ENCODE results near the gene PLB1.

The PLB1 gene

DNA sequence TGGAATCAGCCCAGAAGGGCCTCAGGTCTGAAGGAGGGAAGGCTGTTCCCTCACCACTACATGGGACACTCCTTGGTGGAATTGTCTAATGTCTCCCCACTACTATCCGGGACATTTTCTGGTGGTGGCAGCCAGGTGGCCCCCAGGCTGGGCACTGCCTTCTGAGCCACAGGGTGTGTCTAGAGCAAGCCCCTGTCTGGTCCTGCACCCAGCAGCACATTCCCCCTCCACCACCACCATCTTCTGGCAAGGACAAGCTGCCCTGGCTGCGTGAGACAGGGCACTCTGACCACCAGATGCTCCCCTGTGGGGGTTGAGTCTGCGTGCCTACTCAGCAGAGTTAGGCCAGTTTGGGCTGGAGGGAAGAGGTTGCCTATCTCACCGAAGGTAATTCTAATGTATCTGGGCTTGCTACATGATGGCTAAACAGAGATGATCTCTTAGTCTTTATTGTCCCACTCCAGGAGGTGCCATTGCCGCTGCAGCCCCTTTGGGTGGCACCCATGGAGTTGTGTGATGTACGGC, 106.3 kb downstream of the PLB1 start:
- Histone ChIP-seq H3K4me1 (ENCODE audit: control insufficient read depth, low read depth, low read length) (no peaks in the 10 kb centered on the region), H3K4me3 (ENCODE audit: low read length) (no peak overlapping the region), H3K36me3 (ENCODE audit: control insufficient read depth, low read depth, low read length) (no peaks in the 10 kb centered on the region), H3K27me3 (ENCODE audit: control insufficient read depth, insufficient read depth, low read length) (no peaks in the 10 kb centered on the region), H3K9ac (ENCODE audit: low read length) (no peak overlapping the region), H3K9me3 (ENCODE audit: control insufficient read depth, low read depth, low read length) (no peaks in the 10 kb centered on the region), H3K27ac (ENCODE audit: low read length) (no peak overlapping the region)

DNA sequence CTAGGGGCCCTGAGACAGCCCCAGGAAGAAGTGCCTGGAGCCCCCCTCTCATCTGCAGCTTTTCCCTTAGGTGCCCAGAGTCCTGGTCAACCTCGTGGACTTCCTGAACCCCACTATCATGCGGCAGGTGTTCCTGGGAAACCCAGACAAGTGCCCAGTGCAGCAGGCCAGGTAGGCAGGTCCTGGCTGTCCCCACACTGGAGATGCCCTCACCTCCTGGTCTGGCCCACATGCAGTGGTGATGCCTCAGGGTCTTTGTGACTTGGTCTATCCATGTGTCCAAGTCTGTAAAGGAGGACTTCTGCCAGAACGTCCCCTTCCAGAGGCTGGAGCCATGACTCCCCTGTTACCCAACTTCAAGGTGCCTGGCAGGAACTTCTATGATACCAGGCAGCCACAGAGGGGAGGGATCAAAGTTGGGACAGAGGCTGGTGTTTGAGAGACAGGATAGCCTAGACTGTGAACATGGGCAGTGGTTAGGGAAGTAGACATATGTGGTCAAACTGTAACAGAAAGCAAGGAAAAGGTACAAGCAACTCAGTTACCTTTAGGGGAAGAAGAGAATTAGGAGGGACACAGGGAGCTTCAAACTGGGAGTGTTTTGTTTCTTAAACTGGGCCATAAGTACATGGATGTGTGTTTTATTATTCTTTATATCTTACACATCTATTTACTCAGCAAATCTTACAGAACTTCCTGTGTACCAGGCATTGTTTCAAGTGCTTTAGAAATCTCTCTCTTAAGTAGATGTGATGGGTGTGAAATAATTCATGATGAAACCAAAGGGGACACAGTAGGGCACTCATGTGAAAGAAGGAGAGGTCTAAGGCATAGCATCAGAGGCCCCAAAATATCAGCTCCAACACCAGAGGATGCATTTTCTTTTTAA, 107.1 kb downstream of the PLB1 start:
- Histone ChIP-seq H3K36me3 (ENCODE audit: control insufficient read depth, low read depth, low read length) (no peaks in the 10 kb centered on the region), H3K27me3 (ENCODE audit: control insufficient read depth, insufficient read depth, low read length) (no peaks in the 10 kb centered on the region), H3K4me1 (ENCODE audit: control insufficient read depth, low read depth, low read length) (peaks cover 8% of the 10 kb centered on the region), H3K9ac (ENCODE audit: low read length) (no peak overlapping the region), H3K4me3 (ENCODE audit: low read length) (no peak overlapping the region), H3K9me3 (ENCODE audit: control insufficient read depth, low read depth, low read length) (no peaks in the 10 kb centered on the region), H3K27ac (ENCODE audit: low read length) (no peak overlapping the region)

DNA sequence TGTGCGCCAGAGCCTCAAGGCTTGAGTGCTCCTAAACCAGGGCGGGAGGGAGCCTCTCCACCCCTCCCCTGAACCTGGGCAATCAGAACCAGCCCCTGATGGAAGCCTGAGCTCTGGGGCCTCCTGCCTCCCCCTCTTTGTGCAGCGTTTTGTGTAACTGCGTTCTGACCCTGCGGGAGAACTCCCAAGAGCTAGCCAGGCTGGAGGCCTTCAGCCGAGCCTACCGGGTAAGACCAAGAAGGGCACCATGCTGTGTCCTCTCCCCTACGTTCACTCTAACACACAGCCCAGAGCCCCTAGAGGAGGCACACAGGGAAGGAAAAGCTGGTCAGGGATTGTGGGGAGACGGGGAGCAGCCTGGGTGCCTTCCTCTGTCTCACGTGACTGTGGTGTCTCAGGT, 108.0 kb downstream of the PLB1 start:
- Histone ChIP-seq H3K4me1 (ENCODE audit: control insufficient read depth, low read depth, low read length) (peaks cover 9% of the 10 kb centered on the region), H3K27ac (ENCODE audit: low read length) (no peak overlapping the region), H3K9ac (ENCODE audit: low read length) (no peak overlapping the region), H3K27me3 (ENCODE audit: control insufficient read depth, insufficient read depth, low read length) (no peaks in the 10 kb centered on the region), H3K4me3 (ENCODE audit: low read length) (no peak overlapping the region), H3K9me3 (ENCODE audit: control insufficient read depth, low read depth, low read length) (no peaks in the 10 kb centered on the region), H3K36me3 (ENCODE audit: control insufficient read depth, low read depth, low read length) (no peaks in the 10 kb centered on the region)

DNA sequence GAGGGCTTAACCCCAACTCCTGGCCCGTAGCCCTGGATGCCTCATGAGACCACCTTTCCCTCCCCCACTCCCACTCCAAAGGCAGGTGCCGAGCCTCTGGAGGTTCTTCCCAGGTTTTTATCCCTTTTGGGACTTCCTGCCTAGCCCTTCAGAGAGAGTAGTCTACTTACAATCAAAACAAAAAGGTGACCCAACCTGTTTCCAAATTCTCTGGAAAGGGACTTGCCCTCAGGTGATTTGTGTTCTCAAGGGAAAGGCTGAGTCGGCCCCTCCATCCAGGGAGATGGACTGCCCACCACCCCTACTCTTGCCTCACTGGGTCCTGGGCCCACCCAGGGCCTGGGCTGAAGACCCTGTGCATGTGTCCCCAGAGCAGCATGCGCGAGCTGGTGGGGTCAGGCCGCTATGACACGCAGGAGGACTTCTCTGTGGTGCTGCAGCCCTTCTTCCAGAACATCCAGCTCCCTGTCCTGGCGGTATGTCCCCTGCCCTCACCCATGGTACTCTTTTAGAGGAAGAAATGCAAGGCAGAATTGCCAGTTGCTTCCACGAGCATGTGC, 108.5 kb downstream of the PLB1 start:
- Histone ChIP-seq H3K27ac (ENCODE audit: low read length) (no peak overlapping the region), H3K9ac (ENCODE audit: low read length) (no peak overlapping the region)

DNA sequence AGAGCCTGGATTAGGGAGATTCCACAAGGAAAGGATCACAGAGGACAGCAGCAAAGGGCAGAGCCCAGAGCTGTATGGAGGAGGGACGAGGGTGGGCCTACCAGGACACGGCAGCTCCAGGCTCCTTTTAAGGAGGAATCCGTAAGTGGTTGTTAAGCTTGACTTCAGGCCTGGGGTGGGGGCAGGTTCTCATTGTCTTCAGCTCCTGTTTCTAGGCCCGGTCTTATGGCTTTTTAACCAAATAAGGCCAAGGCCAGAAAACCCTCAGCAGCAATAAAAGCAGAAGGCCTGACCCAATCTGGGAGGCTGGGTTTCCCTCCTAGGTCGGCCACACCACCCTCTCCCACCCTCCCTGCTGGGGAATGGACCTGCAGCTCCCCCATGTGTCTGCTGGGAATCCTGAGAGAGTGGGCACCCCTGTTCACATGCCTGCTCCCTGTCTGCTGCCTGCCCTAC, 111.2 kb downstream of the PLB1 start:
- Histone ChIP-seq H3K27ac (ENCODE audit: low read length) (no peak overlapping the region), H3K36me3 (ENCODE audit: control insufficient read depth, low read depth, low read length) (no peaks in the 10 kb centered on the region), H3K4me3 (ENCODE audit: low read length) (no peak overlapping the region), H3K27me3 (ENCODE audit: control insufficient read depth, insufficient read depth, low read length) (no peaks in the 10 kb centered on the region), H3K9ac (ENCODE audit: low read length) (no peak overlapping the region), H3K9me3 (ENCODE audit: control insufficient read depth, low read depth, low read length) (no peaks in the 10 kb centered on the region), H3K4me1 (ENCODE audit: control insufficient read depth, low read depth, low read length) (peaks cover 9% of the 10 kb centered on the region)

More for the DNA sequence above, 108.5 kb downstream of the PLB1 start:
- peaks cover 9% of the 10 kb centered on the region for H3K4me1 ChIP-seq (ENCODE audit: control insufficient read depth, low read depth, low read length)
- no peaks in the 10 kb centered on the region for H3K36me3 ChIP-seq (ENCODE audit: control insufficient read depth, low read depth, low read length)
- H3K4me3 ChIP-seq (ENCODE audit: low read length), result no peak overlapping the region
- H3K9me3 ChIP-seq (ENCODE audit: control insufficient read depth, low read depth, low read length), result no peaks in the 10 kb centered on the region
- H3K27me3 ChIP-seq (ENCODE audit: control insufficient read depth, insufficient read depth, low read length), result no peaks in the 10 kb centered on the region

DNA sequence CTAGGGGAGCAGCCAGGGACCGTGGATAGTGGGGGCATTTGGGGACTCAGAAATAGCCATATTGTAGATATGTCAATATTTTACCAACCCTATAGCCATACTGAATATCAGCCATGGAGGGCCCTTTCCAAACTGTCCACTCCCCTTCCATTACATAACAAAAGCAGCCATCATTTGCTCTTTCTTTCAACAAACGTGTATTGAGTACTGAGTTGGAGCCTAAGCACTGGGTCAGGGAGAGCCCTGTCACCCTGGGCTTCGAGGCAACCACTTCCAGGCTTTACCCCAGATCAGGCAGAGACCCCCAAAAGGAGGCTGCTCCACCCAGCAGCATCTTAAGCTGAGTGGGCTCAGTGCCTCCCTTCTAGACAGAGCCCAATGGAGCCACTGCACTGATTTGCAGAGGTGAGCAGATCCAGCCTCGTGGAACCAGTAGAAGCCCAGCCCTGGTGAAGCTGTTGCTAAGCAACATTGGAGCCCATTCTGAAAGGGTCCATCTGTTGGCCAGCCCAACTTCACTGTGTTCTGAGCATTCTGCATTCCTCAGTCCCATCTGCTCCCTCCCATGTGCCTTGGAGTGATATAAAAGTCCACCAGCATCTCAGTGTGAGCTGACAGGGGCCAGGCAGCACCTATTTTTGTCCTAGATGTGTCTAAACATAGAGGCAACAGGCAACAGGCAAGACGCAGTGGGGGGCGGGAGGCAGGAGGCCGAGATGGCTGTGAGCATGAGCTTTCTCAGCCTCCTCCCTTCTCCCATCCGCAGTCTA, 112.1 kb downstream of the PLB1 start:
- Histone ChIP-seq H3K9me3 (ENCODE audit: control insufficient read depth, low read depth, low read length) (no peaks in the 10 kb centered on the region), H3K27ac (ENCODE audit: low read length) (no peak overlapping the region), H3K36me3 (ENCODE audit: control insufficient read depth, low read depth, low read length) (no peaks in the 10 kb centered on the region), H3K9ac (ENCODE audit: low read length) (no peak overlapping the region), H3K27me3 (ENCODE audit: control insufficient read depth, insufficient read depth, low read length) (no peaks in the 10 kb centered on the region), H3K4me3 (ENCODE audit: low read length) (no peak overlapping the region), H3K4me1 (ENCODE audit: control insufficient read depth, low read depth, low read length) (peaks cover 9% of the 10 kb centered on the region)

DNA sequence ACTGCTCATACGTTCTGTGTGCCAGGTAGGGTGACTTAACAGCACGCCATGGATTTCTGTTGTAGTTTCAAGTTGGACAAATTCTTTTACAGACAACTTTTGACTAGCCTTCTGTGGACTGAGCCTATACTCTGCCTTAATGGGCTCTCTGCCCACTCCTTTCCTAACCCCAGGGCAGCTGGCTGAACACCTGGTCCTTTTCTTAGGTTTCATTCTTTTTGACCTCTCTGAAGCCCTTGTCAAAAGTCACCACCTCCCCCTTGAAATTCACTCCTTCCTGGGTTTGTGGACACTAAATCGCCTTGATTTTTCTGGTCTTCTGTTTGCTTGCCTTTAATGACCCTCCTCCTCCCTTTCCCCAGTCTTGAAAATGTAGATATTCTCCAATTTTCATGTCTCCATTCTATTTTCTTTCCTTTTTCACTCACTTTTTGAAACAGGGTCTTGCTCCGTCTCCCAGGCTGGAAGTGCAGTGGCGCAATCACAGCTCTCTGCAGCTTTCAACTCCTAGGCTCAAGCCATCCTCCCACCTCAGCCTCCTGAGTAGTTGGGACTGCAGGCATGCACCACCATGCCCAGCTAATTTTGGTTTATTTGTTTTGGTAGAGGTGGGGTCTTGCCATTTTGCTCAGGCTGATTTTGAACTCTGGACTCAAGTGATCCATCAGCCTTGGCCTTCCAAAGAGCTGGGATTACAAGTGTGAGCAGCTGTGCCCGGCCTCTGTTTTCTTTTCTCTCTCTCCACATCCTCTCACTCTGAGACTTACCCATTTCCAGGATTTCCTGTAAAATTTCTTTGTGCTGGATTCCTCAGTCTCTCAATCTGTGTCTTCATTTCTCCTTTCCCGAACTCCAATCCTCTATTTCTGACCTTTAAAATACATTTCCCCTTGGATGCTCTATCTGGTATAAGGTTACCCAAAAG, 112.9 kb downstream of the PLB1 start:
- no peaks in the 10 kb centered on the region for H3K36me3 ChIP-seq (ENCODE audit: control insufficient read depth, low read depth, low read length)
- H3K4me3 ChIP-seq (ENCODE audit: low read length), result no peak overlapping the region
- no peaks in the 10 kb centered on the region for H3K9me3 ChIP-seq (ENCODE audit: control insufficient read depth, low read depth, low read length)
- H3K4me1 ChIP-seq (ENCODE audit: control insufficient read depth, low read depth, low read length), result peaks cover 9% of the 10 kb centered on the region
- H3K9ac ChIP-seq (ENCODE audit: low read length), result no peak overlapping the region
- no peak overlapping the region for H3K27ac ChIP-seq (ENCODE audit: low read length)
- no peaks in the 10 kb centered on the region for H3K27me3 ChIP-seq (ENCODE audit: control insufficient read depth, insufficient read depth, low read length)

DNA sequence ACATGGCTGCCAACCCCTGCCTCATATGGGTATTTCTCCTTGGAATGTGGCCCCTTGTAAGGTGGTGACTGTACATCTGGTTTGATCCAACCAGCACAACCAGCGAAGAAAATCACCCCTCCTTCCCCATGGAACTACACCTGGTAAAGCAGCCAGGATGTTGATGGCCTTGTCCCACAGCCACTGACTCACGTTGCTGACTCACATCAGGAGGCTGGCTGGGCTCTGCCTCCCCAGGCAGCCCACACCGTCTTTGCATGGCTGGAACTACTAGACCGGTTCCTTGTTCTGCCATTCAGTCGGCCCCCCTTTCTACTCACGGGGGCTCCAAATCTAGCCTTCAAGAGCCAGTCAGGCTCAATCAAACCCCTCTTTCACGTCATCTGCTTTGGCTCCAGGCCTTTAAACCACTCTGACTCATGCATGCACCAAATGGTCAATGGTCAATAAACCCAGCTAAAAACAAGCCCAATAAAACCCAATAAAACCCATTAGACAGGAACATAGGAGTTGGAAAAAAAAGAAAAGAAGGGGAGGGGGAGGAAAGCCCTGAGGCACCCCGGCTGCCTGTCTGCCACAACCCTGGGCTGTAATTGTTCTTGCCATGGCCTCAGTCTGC, 114.8 kb downstream of the PLB1 start:
- H3K36me3 ChIP-seq (ENCODE audit: control insufficient read depth, low read depth, low read length), result no peaks in the 10 kb centered on the region
- H3K27ac ChIP-seq (ENCODE audit: low read length), result no peak overlapping the region

DNA sequence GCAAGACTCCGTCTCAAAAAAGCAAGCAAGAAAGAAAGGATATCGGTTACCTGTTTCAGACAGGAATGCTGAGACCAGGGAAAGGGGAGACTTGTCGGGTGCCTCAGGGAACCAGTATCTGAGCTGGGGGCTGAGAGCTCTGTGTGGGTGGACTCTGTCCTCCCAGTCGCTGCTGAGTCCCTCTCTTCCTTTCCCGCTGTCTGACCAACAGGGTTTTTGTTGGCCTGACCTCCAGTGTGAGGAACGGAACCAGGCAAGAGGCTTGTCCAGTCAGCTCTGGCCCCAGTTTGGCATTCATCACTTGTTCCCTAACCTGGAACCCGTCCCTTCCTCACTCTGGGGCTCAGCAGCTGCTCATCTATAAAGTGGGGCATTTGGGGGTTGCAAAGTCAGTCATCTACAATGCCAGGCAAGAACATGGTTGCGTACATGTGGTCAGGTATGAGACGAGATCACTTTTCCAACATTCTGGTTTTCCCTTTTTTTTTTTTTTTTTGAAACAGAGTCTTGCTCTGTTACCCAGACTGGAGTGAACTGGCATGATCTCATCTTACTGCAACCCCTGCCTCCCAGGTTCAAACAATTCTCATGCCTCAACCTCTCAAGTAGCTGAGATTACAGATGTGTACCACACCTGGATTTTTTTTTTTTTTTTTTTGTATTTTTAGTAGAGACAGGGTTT, 116.4 kb downstream of the PLB1 start:
- Histone ChIP-seq H3K4me1 (ENCODE audit: control insufficient read depth, low read depth, low read length) (peaks cover 8% of the 10 kb centered on the region), H3K9me3 (ENCODE audit: control insufficient read depth, low read depth, low read length) (no peaks in the 10 kb centered on the region), H3K9ac (ENCODE audit: low read length) (no peak overlapping the region), H3K27ac (ENCODE audit: low read length) (no peak overlapping the region), H3K27me3 (ENCODE audit: control insufficient read depth, insufficient read depth, low read length) (no peaks in the 10 kb centered on the region), H3K36me3 (ENCODE audit: control insufficient read depth, low read depth, low read length) (no peaks in the 10 kb centered on the region), H3K4me3 (ENCODE audit: low read length) (no peak overlapping the region)

More for the DNA sequence above, 114.8 kb downstream of the PLB1 start:
- Histone ChIP-seq H3K9ac (ENCODE audit: low read length) (no peak overlapping the region), H3K4me1 (ENCODE audit: control insufficient read depth, low read depth, low read length) (peaks cover 9% of the 10 kb centered on the region), H3K4me3 (ENCODE audit: low read length) (no peak overlapping the region), H3K27me3 (ENCODE audit: control insufficient read depth, insufficient read depth, low read length) (no peaks in the 10 kb centered on the region), H3K9me3 (ENCODE audit: control insufficient read depth, low read depth, low read length) (no peaks in the 10 kb centered on the region)

DNA sequence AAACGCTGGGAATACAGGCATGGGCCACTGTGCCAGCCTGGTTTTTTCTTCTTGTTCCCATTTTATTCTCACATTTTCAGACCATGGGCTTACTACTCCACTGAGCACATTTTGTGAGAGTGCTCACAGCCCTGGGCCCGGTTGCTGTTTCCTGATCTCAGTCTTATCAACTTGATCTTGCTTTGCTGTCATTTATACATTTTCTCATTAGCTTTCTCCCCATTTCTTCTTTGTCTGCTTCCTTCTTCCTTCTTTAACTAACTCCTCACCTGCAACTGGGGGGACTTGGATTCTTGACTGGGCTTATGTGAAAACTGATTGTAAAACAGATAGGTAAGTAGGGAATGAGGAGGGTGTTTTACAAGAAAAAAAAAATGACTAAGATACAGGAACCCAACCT, 117.3 kb downstream of the PLB1 start:
- no peaks in the 10 kb centered on the region for H3K9me3 ChIP-seq (ENCODE audit: control insufficient read depth, low read depth, low read length)
- no peaks in the 10 kb centered on the region for H3K27me3 ChIP-seq (ENCODE audit: control insufficient read depth, insufficient read depth, low read length)
- H3K9ac ChIP-seq (ENCODE audit: low read length), result no peak overlapping the region
- no peaks in the 10 kb centered on the region for H3K36me3 ChIP-seq (ENCODE audit: control insufficient read depth, low read depth, low read length)
- no peaks in the 10 kb centered on the region for H3K4me1 ChIP-seq (ENCODE audit: control insufficient read depth, low read depth, low read length)
- H3K4me3 ChIP-seq (ENCODE audit: low read length), result no peak overlapping the region
- H3K27ac ChIP-seq (ENCODE audit: low read length), result no peak overlapping the region

All from iPS-18a (cell line).